HG03442 (cell line): ENCODE results near the gene ZNF133.

ENCODE experiments used
- ATAC-seq: cut with Tn5 transposase; IDR thresholded peaks from one replicate; pipeline ENCODE4 v1.9.1; 2021; ENCODE audit warnings: mild to moderate bottlenecking, moderate library complexity; ENCODE audit not compliant: unreplicated experiment

ZNF133 gene

GRCh38 chr20:18360635-18361034 lies 72.3 kb downstream of the ZNF133 start:
- ATAC-seq = no peak

DNA sequence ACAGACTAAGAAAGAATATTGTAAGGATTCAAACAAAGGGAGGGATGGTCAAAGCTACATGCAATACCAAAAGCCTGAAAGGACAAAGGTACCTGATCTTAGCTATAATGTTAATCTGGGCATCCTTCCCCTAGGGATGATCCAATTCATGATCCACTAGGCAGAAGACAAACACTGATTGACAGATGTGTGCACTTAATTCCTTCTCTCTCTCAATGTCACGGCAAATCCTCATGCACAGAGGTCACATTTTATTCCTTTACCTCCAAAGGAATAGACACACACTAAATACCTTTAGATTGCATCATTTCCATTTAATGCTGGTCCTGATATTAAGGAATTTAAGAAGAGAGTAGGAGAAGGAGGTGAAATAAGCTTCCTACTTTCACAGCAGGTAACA lies 73.4 kb downstream of the ZNF133 start:
- ATAC-seq = no peak

DNA sequence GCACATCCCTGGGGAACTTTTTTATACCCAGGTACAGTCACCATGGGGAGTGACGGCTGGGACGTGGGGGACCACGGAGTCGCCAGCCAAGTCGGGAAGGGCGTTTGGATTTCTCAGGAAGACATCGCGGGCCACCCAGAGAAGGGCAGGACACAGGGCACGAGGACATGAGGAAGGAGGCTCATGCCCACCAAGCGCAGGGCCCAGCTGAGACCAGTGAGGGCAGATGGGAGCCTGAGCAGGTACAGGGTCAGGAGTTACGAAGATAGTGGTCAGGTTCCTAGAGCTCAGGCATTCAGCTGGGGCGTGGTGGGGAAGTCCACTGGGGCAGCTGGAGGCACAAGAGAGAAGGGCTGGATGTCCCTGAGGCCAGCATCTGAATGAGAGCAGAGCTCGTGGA lies 74.6 kb downstream of the ZNF133 start:
- ATAC-seq = no peak

DNA sequence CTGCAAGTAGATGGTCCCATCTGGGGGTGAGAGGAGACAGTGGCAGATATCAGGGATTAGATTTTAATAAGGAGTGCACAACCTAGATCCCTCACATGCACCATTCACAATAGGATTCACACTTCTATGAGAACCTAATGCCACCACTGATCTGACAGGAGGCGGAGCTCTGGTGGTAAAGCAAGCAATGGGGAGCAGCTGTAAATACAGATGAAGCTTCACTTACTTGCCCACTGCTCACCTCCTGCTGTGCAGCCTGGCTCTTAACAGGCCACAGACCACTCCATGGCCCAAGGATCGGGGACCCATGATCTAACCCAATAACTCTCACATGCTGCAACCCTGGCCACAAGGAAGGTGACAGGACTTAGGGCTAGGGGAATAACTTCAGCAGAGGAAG lies 75.4 kb downstream of the ZNF133 start:
- no peak for ATAC-seq

- no peak for ATAC-seq
Measured at GRCh38 chr20:18364768-18365167, 76.4 kb downstream of the ZNF133 start.
